GM18526 (cell line): ENCODE data around the gene PLCB3.

ENCODE experiments used
- POLR2A ChIP-seq: IDR thresholded peaks from 3 replicates; pipeline ENCODE4 v1.6.1; 2011; ENCODE audit not compliant: insufficient read length; ENCODE audit errors: extremely low read depth

Gene PLCB3

DNA sequence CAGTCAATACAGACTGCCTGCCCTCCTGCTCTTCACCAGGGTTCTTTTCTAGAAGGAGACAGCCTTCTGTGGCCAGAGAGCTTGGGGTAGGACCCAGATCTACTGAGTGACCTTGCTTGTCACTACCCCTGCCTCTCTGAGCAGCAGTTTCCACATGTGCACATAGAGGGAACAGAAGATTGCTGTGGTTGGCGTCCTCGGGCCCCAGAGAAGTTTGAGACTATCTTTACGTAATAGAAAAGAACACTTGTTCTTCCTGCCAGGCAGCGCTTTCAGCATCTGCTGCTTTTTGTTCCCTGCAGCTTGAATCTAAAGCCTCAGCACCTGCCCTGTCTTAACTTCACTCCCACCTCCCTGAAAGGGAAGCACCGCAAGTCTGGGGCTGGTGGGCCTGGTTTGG lies 12.3 kb upstream of the PLCB3 start:
- no peak for TF ChIP-seq POLR2A

DNA sequence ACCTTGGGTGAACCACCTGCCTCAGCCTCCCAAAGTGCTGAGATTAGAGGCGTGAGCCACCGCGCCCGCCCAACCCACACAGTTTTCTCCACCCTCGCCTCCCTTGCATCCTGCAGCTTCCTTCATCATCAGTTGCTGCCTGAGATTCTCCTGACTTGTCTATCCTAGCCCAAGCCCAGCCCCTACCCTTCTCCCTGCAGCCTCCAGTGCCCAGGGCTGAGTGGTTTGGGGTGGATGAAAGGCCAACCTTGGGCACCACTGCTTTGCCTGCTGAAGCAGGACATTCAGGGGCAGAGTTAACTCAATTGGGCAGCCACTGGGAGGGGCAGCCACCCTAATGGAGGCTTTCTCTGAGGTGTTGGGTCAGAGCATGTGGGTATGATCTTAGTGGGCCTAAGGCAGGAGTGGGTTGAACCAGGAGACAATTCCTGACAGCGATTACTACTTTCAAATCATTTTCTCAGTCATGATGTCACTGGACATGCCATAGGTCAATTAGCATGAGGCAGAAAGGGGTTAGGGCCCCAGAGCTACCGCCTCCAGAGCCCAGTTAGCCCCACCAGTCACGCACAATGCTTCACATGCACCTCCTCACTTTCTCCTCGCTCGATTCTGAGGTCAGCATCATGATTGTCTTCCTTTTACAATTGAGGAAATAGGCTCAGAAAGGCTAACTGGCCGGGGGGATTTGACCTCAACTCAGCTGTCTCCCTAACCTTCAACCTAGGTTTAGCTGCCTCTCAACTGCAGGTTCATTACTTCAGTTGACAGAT lies 11.5 kb upstream of the PLCB3 start:
- no peak for TF ChIP-seq POLR2A

DNA sequence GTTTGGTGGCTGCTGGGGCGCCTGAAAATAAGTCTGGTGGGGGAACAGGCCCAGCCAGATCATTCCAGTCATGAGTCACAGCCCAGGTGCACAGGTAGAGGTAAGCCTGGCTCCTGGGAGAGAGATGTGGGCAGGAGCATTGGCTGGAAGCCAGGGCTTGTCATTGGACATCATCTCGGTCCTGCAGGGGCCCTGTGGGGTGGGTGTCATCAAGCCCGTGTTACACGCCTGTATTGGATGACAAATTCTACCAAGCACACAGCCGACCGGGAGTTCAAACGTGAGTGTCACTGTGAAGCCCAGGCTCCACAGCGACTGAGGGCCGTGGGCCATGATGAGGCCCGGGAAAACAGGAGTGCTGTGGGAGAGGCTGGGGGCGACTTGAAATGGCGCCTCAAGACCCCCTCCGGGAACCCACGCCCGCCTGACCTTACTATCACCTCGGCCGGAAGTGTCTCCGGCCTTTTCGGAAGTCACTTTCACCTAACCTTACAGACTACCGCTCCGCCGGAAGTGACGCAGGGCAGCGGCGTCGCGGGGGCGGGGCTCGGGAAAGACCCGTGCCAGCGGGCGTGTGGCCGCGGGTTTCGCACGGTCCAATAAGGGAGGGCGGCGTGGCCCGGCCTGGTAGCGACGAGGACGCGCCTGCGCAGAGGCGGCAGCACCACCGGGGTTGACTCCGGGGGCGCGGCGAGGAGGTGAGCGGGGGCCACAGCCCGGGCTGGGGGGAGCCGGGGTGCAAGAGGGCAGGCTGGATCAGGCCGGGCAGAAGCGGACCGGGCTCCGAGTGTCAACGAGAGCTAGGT lies 10.7 kb upstream of the PLCB3 start, which contains the start of gene FKBP2:
TSS of gene FKBP2 (plus strand) at position 661 of the 806 bp plus-strand sequence. CDS start 1,293 bp downstream, outside the sequence.
- TF ChIP-seq POLR2A = peak; percentile 83

DNA sequence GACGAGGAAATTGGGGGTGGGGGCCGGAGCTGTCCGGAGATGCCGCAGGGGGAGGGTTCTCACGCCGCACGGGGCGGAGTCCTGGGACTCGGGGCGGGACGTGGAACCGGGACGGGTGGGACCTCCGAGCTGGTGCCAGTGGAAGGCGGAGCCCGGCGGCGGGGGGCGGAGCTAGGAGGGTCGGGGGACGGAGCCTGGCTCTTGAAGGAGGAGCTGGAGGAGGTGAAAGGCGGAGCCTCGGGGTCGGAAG lies 10.2 kb upstream of the PLCB3 start:
- no peak for TF ChIP-seq POLR2A

DNA sequence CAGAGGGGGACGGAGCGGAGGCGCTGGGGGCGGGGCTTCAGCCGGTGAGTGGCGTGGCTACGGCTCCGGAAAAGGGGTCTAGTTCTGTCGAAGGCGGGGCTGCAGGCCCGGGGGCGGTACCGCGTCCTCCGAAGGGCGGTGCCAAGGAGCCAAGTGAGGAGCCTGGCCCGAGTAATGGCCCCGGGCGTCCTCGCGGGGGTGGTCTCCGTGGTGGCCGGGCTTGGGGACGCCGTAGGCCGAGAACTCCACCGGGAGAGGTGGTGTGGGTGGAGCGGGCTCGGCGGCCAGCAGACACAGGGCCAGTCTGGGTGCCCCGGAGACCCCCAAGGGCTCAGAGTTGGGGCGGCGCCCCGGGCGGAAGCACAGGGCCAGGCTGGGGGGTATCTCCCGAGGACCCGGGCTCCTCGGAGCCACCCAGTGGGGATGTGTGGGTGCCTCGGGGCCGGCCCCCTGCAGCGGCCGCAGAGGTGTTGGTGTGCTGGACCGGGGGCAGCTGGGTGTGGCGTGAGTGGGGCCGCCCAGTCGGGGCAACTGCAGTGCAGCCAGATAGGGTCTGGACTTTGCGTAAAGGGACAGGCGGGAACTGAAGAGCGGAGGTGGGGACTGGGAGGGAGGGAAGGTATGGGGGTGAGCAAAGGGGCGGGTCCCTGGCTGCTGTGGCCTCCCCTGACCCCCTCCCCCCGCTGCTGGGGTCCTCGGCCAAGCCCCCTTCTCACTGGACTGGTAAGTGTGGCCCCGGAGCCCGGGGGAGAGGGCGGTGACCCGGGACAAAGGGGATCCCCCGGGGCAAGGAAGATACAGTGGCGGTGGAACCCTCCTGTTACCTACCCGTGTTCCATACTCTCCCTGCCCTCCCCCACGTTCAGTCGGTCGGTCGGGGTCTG lies 9.6 kb upstream of the PLCB3 start:
- TF ChIP-seq POLR2A = peak; percentile 54

DNA sequence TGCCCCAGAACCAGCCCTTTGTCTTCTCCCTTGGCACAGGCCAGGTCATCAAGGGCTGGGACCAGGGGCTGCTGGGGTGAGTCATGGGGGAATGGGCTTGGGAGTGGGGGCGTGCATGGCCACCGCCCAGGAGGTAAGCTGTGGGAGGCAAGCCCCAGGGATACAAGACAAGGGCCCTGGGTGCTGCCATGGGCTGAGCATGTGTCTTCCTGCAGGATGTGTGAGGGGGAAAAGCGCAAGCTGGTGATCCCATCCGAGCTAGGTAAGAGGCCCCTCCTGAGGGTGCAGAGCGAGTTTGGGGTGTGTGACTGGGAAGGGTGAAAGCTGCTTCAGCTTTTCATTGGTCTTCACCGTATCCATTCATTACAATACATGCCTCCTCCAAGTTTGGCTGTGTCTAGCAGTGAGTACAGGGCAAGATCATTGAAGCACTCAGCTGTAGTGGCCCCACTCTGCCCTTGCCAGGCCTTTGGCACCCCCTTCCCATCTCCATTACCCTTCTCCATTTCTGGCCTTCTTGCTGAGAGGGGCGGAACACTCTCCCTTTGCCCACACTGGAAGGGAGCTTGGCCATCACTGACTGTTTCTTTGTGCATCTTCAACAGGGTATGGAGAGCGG lies 8.0 kb upstream of the PLCB3 start:
- peak; percentile 24 for TF ChIP-seq POLR2A

DNA sequence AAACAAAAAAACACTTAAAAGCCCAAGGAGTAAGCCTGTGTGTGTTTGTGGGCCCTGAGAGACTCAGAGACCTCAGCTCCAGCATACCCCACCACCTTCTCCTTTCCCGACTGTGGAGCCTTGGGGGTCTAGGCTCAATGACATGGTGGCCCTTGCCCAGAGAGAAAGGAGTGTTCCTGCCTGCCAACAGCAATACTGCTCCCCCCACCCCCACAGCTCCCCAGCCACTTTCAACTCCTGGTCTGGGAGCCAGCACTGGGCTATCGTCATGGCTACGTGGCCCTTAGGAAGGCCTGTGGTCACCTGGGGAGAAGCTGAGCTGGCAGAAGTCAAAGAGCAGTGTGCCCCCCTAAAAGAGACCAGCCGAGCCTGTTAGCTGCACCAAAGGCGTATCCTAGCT lies 7.2 kb upstream of the PLCB3 start:
- TF ChIP-seq POLR2A = no peak

DNA sequence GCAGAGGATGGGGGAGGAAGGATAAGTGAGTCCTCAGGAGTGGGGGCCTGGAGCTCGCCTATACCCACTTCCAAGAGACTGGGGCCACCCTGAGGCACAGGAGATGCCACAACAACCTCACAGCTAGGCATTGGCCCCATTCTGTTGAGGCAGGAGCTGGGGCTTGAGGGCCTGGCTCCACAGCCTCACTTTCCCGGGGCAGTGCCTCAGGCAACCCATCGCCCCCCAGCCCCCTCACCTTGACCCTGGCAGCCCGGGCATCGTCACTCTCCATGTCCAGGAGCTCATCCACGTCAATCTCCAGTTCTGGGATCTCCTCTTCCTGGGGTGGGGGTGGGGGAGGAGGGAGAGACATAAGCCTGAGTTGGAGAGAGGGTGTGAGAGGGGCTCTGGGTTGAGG lies 6.4 kb upstream of the PLCB3 start:
- peak; percentile 19 for TF ChIP-seq POLR2A

DNA sequence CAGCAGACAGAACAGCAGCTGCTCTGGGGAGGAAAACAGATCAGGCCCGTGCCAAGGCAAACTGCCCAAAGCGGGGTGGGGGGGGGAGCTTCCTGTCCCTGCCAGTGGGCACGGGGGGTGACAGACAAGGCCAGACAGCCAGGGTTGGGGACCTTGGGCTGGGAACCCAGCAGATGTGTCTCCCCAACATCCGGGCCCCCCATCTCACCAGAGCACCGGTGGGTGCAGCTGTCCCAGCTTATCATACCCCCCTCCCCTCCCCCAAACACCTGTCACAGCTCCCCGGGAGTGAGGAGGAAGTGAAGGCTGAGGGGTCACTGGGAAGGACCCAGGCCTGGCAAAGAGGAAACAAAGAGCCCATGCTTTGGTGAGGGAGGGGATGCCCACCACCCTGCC lies 5.9 kb upstream of the PLCB3 start:
- no peak for TF ChIP-seq POLR2A

DNA sequence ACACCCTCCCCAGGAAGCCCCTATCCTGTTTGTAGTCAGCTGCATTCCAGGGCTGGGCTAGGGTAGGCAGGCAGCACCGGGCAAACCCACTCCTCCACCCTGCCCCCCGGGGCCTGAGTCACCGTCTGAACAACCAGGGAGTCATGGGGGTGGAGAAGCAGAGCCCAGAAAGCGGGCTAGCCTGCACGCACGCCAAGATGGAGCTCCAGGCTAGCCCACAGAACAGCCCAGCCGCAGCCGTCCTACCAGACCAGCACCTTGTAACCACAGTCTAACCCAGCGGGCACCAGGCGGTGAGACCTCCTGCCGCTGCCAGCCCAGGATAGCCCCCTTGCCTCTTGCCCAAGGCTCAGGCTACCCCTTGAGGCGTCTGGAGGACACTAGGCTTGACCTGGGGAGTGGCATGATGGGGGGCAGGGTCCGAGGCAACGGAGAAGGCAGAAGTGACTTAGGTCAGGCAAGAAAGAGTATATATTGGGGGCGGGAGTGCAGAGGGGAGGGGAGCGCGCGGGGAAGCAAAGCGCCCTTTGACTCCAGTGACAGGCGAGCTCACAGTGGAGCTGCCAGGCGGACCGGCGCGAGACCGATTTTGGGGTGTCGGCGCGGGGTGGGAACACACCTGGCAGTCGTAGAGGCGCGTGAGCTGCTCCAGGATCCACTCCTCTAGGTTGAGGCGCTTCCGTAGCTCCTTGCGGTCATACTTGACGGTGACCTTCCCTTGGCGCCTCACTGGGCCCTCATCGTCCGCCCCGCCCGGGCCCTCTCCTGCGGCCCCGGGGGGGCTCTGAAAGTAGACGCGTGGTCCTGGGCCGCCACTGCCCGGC lies 5.3 kb upstream of the PLCB3 start:
- no peak for TF ChIP-seq POLR2A

DNA sequence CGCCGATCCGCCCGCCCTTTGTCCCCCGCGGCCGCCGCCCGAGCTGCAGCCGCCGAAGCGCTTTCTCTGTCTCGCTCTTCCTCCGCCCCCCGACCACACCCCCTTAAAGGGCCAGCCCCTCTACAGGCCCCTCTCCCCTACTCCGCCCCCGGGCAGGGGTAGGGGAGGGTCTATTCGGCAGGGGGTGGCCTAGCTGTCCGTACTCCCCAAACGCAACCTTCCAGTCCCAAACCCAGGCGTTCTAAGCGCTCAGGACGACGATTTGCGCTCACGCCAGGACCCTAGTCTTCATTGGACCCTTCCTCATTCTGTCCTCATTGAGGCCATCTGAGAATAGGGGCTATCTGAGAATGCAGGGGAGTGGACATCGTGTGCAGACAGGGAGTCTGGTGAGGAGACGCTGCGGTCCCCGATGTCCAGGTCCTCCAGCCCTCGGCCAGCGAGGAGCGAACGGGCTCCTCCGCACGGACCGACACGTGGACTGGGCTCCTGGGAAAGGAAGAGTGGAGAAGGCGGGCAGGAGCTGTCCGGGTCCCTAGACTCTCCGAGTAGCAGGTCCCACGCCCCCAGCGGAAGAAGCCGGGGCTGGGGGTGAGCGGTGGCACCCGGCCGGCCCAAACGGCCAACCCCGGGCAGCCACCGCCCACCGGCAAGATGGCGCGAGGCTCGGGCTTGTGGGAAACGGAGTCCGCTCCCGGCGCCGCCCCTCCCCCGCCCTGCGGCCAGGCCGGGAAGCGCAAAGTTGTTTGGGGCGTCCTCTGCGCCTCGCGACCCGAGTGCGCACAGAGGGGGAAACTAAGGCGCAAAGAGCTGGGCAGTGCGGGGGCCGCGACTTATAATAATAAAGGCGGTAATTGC lies 4.2 kb upstream of the PLCB3 start, which contains the start of gene PPP1R14B:
TSS of gene PPP1R14B (minus strand) at position 73 of the 858 bp plus-strand sequence. CDS start 270 bp downstream, outside the sequence.
- TF ChIP-seq POLR2A = peak; percentile 35

DNA sequence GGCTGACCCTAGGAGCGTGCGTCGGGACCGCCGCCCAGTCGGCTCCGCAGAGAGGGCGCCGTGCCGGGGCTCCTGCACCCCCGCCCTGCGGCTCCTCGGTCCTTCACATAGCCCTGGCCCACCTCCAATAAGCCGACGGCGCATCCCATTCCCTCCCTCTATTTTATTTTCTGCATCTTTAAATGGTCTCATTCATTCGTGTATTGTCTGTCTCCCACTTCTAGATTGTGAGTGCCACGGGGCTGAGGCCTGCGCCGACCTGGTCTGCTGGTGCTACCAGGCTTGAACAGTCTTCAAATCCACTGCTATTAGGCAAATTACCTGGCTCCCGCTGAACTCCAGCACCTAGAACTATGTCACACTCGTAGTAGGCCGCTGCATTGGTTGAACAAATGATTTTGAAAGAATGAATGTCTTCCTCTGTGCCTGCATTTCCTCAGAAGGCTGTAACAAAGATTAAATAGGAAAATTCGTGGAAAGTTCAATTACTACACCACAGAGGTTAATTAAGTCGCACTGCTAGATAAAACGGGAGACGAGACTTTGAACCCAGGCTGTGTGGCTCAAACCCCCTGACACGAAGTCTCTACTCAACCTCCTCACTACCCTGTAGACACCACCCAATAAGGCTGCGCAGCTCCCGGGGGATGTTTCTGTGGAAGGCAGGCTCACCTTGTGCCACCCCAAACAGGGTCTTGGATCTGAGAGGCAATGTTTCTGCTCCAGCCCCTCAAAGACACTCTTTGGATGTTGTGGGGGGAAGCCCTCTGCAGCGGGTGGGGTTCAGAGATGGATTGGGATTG lies 3.4 kb upstream of the PLCB3 start:
- TF ChIP-seq POLR2A = no peak
